SKM-1 treated with dmso at 0.1 percent for 144 hours (cell line): Measurements from ENCODE around the gene ARHGEF12.

Experiments used
- DNase-seq: peaks from one replicate; lab custom pipeline; 2025; ENCODE audit not compliant: unreplicated experiment; lab: John Stamatoyannopoulos, UW

The ARHGEF12 gene

GRCh38 chr11:120529214-120529613 lies 193.0 kb downstream of the ARHGEF12 start:
- DNase-seq = no peak

GRCh38 chr11:120529911-120530310 lies 193.7 kb downstream of the ARHGEF12 start:
- peak; percentile 11 for DNase-seq

GRCh38 chr11:120532082-120532831 lies 196.0 kb downstream of the ARHGEF12 start:
- no peak for DNase-seq

GRCh38 chr11:120532832-120533196 lies 196.6 kb downstream of the ARHGEF12 start:
- no peak for DNase-seq

- no peak for DNase-seq
These were observed 200.0 kb downstream of the ARHGEF12 start for GRCh38 chr11:120536091-120536796.

- DNase-seq = no peak
These were observed 200.6 kb downstream of the ARHGEF12 start for GRCh38 chr11:120536797-120537169.

GRCh38 chr11:120537996-120538395 lies 201.8 kb downstream of the ARHGEF12 start:
- DNase-seq = no peak

GRCh38 chr11:120538707-120539106 lies 202.5 kb downstream of the ARHGEF12 start:
- no peak for DNase-seq
